Stimulated activated CD4-positive, alpha-beta T cell treated with anti-CD3 and anti-CD28 coated beads, Interleukin-4, amount 100 ng/mL, for 24 hours (primary cell): ENCODE results near the gene TBPL2.
A peak's percentile ranks its signal among the peaks of the same experiment; 100 is the strongest.
"Not testable (repeated sequence)": the region's sequence is repeated elsewhere in the genome, so short reads cannot be mapped to it uniquely, and the experiment has no call there.

Experiments
- DNase-seq: peaks from one replicate; pipeline ENCODE4 v3.0.0-alpha.2; 2020

The TBPL2 gene

GRCh38 chr14:55438066-55438683 is 2.2 kb downstream of the TBPL2 start:
- DNase-seq, result no peak

GRCh38 chr14:55436931-55437330 is 3.5 kb downstream of the TBPL2 start:
- DNase-seq, result no peak

- no peak for DNase-seq
These were observed 3.9 kb downstream of the TBPL2 start for GRCh38 chr14:55436519-55436918.

GRCh38 chr14:55434805-55435174 is 5.6 kb downstream of the TBPL2 start:
- DNase-seq, result no peak

- no peak for DNase-seq
These were observed 6.3 kb downstream of the TBPL2 start for GRCh38 chr14:55433880-55434804.

GRCh38 chr14:55432628-55433027 is 7.8 kb downstream of the TBPL2 start:
- no peak for DNase-seq

GRCh38 chr14:55430024-55430690 is 10.3 kb downstream of the TBPL2 start:
- DNase-seq, result peak; percentile 68

GRCh38 chr14:55427439-55427838 is 13.0 kb downstream of the TBPL2 start:
- no peak for DNase-seq

- DNase-seq, result no peak
These were observed 13.5 kb downstream of the TBPL2 start for GRCh38 chr14:55426891-55427290.

- no peak for DNase-seq
These were observed 15.3 kb downstream of the TBPL2 start for GRCh38 chr14:55425091-55425490.

GRCh38 chr14:55423969-55424368 is 16.4 kb downstream of the TBPL2 start:
- no peak for DNase-seq

- not testable (repeated sequence) for DNase-seq
These were observed 18.1 kb downstream of the TBPL2 start for GRCh38 chr14:55422338-55422737.

GRCh38 chr14:55419663-55420062 is 20.8 kb downstream of the TBPL2 start:
- no peak for DNase-seq

GRCh38 chr14:55418411-55418810 is 22.0 kb downstream of the TBPL2 start:
- DNase-seq, result no peak

GRCh38 chr14:55417955-55418354 is 22.5 kb downstream of the TBPL2 start:
- DNase-seq, result no peak

GRCh38 chr14:55416866-55417265 is 23.6 kb downstream of the TBPL2 start:
- peak; percentile 19 for DNase-seq

- no peak for DNase-seq
These were observed 25.9 kb downstream of the TBPL2 start for GRCh38 chr14:55414551-55414950.

- DNase-seq, result no peak
These were observed 27.7 kb downstream of the TBPL2 start for GRCh38 chr14:55412676-55413075.

GRCh38 chr14:55411426-55412389 is 28.7 kb downstream of the TBPL2 start, which contains the start of gene ATG14:
ATG14 (minus strand) TSS chr14:55411830; CDS start chr14:55411822, 8 bp downstream.
- peak; percentile 81 for DNase-seq

- no peak for DNase-seq
These were observed 29.5 kb downstream of the TBPL2 start for GRCh38 chr14:55410876-55411275.

GRCh38 chr14:55404173-55404854 is 36.1 kb downstream of the TBPL2 start:
- no peak for DNase-seq

- DNase-seq, result no peak
These were observed 38.7 kb downstream of the TBPL2 start for GRCh38 chr14:55401751-55402150.
